B cell (primary cell): ENCODE measurements around the gene RNASE13. TPM values are rescaled to one million over a fixed set of nuclear protein-coding genes. Genes with fewer than 3 reads are reported as not detected.

Source experiments
- ATAC-seq: fragments of 200-7000 bp; cut with Tn5 transposase; one replicate; pipeline ENCODE4 v1.10.0; 2021; ENCODE audit warnings: low read depth, mild to moderate bottlenecking, moderate number of reproducible peaks, moderate library complexity
- CTCF ChIA-PET: fragments of 350-600 bp; sonication (Branson Sonifier 250); formaldehyde crosslinking; loops from one replicate; lab custom pipeline; 2021; ENCODE audit warnings: antibody characterized with exemption, inconsistent platforms; lab: Charles Lee
- POLR2A ChIA-PET: fragments of 350-600 bp; sonication (Branson Sonifier 250); formaldehyde crosslinking; loops from one replicate; lab custom pipeline; 2021; ENCODE audit warnings: antibody characterized with exemption; lab: Charles Lee
- DNase-seq: peaks from one replicate; pipeline ENCODE4 v3.0.0; 2013
- H2AFZ ChIP-seq: 2 replicates; pipeline ENCODE4 v1.6.1; 2012; ENCODE audit warnings: mild to moderate bottlenecking, low read depth, low read length; ENCODE audit not compliant: insufficient read depth, poor library complexity, severe bottlenecking
- H3K27ac ChIP-seq, 2 donors: 1 replicate in 1 of 2; 2 replicates in 1 of 2; pipeline ENCODE4 v1.5.1; 2012 to 2013; ENCODE audit warnings: low read length in 2 of 2, mild to moderate bottlenecking in 2 of 2, moderate library complexity in 1 of 2
- H3K27me3 ChIP-seq, 4 experiments: fragments of 200-600 bp in 1 of 4; sonication (generic) in 1 of 4; replicated peaks in 1 of 4; 1 replicate in 2 of 4; 2 replicates in 2 of 4; pipeline versions ENCODE4 v1.6.1 to v1.7.0; 2013 to 2016; ENCODE audit warnings: low read length in 3 of 4, mild to moderate bottlenecking in 2 of 4, mixed read lengths in 1 of 4, moderate library complexity in 1 of 4; ENCODE audit not compliant: insufficient read depth in 4 of 4, control insufficient read depth in 3 of 4; ENCODE audit errors: control extremely low read depth in 1 of 4
- H3K36me3 ChIP-seq, 2 experiments: replicated peaks in 1 of 2; 1 replicate in 1 of 2; 2 replicates in 1 of 2; pipeline versions ENCODE4 v1.6.1 to v1.7.1; 2013; ENCODE audit warnings: low read length in 1 of 2; ENCODE audit not compliant: insufficient read depth in 2 of 2, control insufficient read depth in 1 of 2; ENCODE audit errors: control extremely low read depth in 1 of 2, extremely low read depth in 1 of 2
- H3K4me1 ChIP-seq, 2 donors: fragments of 200-600 bp in 1 of 2; sonication (generic) in 1 of 2; 1 replicate in 1 of 2; 2 replicates in 1 of 2; pipeline versions ENCODE4 v1.5.1 to v1.6.1; 2013 to 2017; ENCODE audit warnings: low read length in 2 of 2; ENCODE audit not compliant: control insufficient read depth in 2 of 2, insufficient read depth in 2 of 2
- H3K4me2 ChIP-seq: replicated peaks from 2 replicates; pipeline ENCODE3; 2012; ENCODE audit warnings: mild to moderate bottlenecking, low read depth, low read length; ENCODE audit not compliant: poor library complexity, severe bottlenecking
- H3K4me3 ChIP-seq, 5 experiments: fragments of 200-600 bp in 1 of 5; sonication (generic) in 1 of 5; 1 replicate in 3 of 5; 2 replicates in 2 of 5; pipeline versions ENCODE4 v1.5.1 to v1.7.0; 2011 to 2016; ENCODE audit warnings: low read length in 4 of 5, mild to moderate bottlenecking in 4 of 5, low read depth in 2 of 5, control low read depth in 1 of 5, moderate library complexity in 1 of 5; ENCODE audit not compliant: insufficient read depth in 1 of 5; ENCODE audit errors: control extremely low read depth in 1 of 5, extremely low read depth in 1 of 5
- H3K79me2 ChIP-seq: fragments of 200-600 bp; sonication (generic); one replicate; pipeline ENCODE4 v1.6.0; 2016; ENCODE audit warnings: low read length; ENCODE audit not compliant: control insufficient read depth, insufficient read depth
- H3K9ac ChIP-seq: fragments of 200-600 bp; sonication (generic); 2 replicates; pipeline ENCODE4 v1.6.1; 2017; ENCODE audit warnings: mild to moderate bottlenecking, low read length, moderate library complexity
- H3K9me3 ChIP-seq, 3 donors: one replicate each; pipeline versions ENCODE4 v1.6.1 to v1.7.1; 2013; ENCODE audit warnings: low read length in 2 of 3; ENCODE audit not compliant: control insufficient read depth in 2 of 3, insufficient read depth in 1 of 3; ENCODE audit errors: control extremely low read depth in 1 of 3
- H4K20me1 ChIP-seq: 2 replicates; pipeline ENCODE4 v1.6.0; 2012; ENCODE audit warnings: mild to moderate bottlenecking, low read length; ENCODE audit not compliant: insufficient read depth, control insufficient read depth, poor library complexity, severe bottlenecking
- H3K27ac Mint-ChIP-seq: one replicate; pipeline ENCODE4 v1.8.0; 2021; ENCODE audit warnings: mixed read lengths
- H3K27me3 Mint-ChIP-seq: one replicate; pipeline ENCODE4 v1.8.0; 2021; ENCODE audit warnings: mixed read lengths
- H3K4me1 Mint-ChIP-seq: one replicate; pipeline ENCODE4 v1.8.0; 2021; ENCODE audit warnings: mixed read lengths
- H3K4me3 Mint-ChIP-seq: one replicate; pipeline ENCODE4 v1.8.0; 2021; ENCODE audit warnings: mixed read lengths
- H3K9me3 Mint-ChIP-seq: one replicate; pipeline ENCODE4 v1.8.0; 2022; ENCODE audit warnings: mixed read lengths; ENCODE audit not compliant: insufficient read depth
- CTCF ChIP-seq: fragments of 200-600 bp; IDR thresholded peaks from one replicate; pipeline ENCODE4 v1.8.0; 2022; ENCODE audit warnings: antibody characterized with exemption, mild to moderate bottlenecking
- EZH2 ChIP-seq: IDR thresholded peaks from 2 replicates; pipeline ENCODE4 v1.6.1; 2012; ENCODE audit warnings: borderline replicate concordance, low read depth, mild to moderate bottlenecking, moderate library complexity, low read length; ENCODE audit not compliant: insufficient read depth, poor library complexity, severe bottlenecking
- WGBS: methylation state at CpG from one replicate; pipeline ENCODE4 v1.1.5; 2013; ENCODE audit warnings: missing lambda C conversion rate; ENCODE audit not compliant: insufficient coverage; 5-methylcytosine and 5-hydroxymethylcytosine counted together
- intact Hi-C: fragments of 100-400 bp; cut with micrococcal nuclease; formaldehyde crosslinking; loops from one replicate; pipeline ENCODE4 v1.10.0; 2022
- polyA plus RNA-seq: library from polyadenylated mRNA; depleted of rRNA; stranded (reverse); fragments of >200 nt; gene quantifications from 2 replicates; pipeline ENCODE4 v1.2.3, GENCODE V29; 2012
- total RNA-seq, 2 donors: library from RNA; stranded (reverse); fragments of 120-200 nt in 1 of 2; gene quantifications; 1 replicate in 1 of 2; 2 replicates in 1 of 2; pipeline versions ENCODE4 v1.2.3 to v1.2.4, GENCODE V29; 2013 to 2022

RNASE13 gene
- total and polyA plus RNA-seq, 2 donors (not counting 1 experiment from before 2014, with no cell fraction given) = not detected

DNA sequence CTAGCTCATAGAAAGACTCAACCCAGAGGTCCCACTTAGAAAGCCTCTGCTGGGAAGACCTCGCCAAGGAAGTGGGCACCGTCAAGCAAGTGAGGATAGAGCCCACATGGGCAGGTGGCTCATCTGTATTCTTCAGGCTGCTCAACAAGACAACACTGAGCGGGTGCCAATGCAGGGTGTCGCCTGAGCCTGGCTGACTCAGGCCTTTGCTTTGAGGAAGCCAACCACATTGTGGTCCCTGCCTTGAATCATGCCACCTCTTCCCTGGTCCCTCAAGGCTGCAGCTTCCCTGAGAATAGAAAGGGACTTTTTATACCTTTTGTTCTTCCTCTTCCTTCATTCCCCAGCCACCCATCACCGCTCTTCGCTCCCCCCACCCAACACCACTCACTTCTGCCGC lies 2.1 kb upstream of the RNASE13 start:
- Histone ChIP-seq H3K4me2 (no peak overlapping the region), H3K9me3 (no peaks in the 10 kb centered on the region), H2AFZ (no peak overlapping the region), H4K20me1 (no peaks in the 10 kb centered on the region), H3K9ac (no peak overlapping the region), H3K79me2 (no peaks in the 10 kb centered on the region), H3K4me3 (no peak overlapping the region), H3K27me3 (peaks cover 0 to 15% (median 0%) of the 10 kb centered on the region in 4 experiments), H3K27ac (no peak overlapping the region), H3K36me3 (no peaks in the 10 kb centered on the region), H3K4me1 (no peaks in the 10 kb centered on the region)
- TF ChIP-seq CTCF (no peak), EZH2 (no peak)
- intact Hi-C loops = no loop called here
- CTCF ChIA-PET = interaction anchor here (1.1 to 6.9 kb wide), 3 partner anchors 12 to 56 kb away, joined by 3 to 87 read pairs (median 4); no protein-coding TSS in a partner anchor
- POLR2A ChIA-PET = no interaction called here
- no peak overlapping the region for H3K4me3 Mint-ChIP-seq
- H3K27ac Mint-ChIP-seq = no peak overlapping the region
- no peaks in the 10 kb centered on the region for H3K9me3 Mint-ChIP-seq
- 87% methylated on average over 4 of the region's 7 CpGs for WGBS
- peaks cover 33% of the 10 kb centered on the region for H3K27me3 Mint-ChIP-seq
- no peaks in the 10 kb centered on the region for H3K4me1 Mint-ChIP-seq
- DNase-seq = no peak
- no peak for ATAC-seq

DNA sequence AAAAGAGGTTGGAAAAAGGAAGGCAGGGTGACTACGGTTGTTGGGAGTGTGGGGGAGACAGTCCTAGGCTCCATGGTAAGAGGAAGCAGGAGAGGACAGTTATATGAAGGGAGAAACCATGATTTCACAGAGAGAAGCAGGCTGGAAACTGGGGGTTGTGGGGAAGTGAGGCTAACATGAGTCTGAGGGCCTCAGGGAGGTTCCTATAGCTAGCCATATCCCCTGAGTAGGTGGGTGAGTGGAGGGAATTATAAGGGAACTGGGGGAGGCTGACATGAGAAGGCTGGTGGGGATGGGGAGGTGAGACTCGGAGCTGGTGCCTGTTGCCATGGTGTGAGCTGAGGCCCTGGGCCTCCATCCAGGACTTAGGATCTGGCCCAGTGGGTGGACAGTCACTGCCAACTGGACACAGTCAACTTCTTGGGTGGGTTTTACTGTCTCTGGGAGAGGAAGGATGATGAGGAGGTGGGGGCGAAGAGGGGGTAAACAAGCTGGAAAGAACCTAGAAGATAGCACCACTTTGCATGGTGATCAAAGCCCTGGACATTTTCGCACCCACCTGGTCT lies 1.4 kb downstream of the RNASE13 start:
- Histone ChIP-seq H2AFZ (no peak overlapping the region), H3K9ac (no peak overlapping the region), H3K9me3 (no peaks in the 10 kb centered on the region), H3K4me3 (no peak overlapping the region), H3K27me3 (peaks cover 0 to 15% (median 0%) of the 10 kb centered on the region in 4 experiments), H3K4me1 (no peaks in the 10 kb centered on the region), H4K20me1 (no peaks in the 10 kb centered on the region), H3K79me2 (no peaks in the 10 kb centered on the region), H3K36me3 (no peaks in the 10 kb centered on the region), H3K27ac (no peak overlapping the region), H3K4me2 (no peak overlapping the region)
- no peak for ATAC-seq
- Mint-ChIP-seq H3K27me3 (peaks cover 29% of the 10 kb centered on the region), H3K27ac (no peak overlapping the region), H3K4me3 (no peak overlapping the region), H3K4me1 (no peaks in the 10 kb centered on the region), H3K9me3 (no peaks in the 10 kb centered on the region)
- intact Hi-C loops = no loop called here
- POLR2A ChIA-PET = no interaction called here
- no peak for DNase-seq
- 94% methylated on average over 4 of the region's 4 CpGs for WGBS
- TF ChIP-seq EZH2 = no peak
- no peak for TF ChIP-seq CTCF
- CTCF ChIA-PET = interaction anchor here (1.3 to 6.9 kb wide), 4 partner anchors 7 to 72 kb away, joined by 3 to 87 read pairs (median 7); no protein-coding TSS in a partner anchor
